ENCODE measurements around the gene VSTM4.

The VSTM4 gene

GRCh38 chr10:49094646-49095045 is 20.7 kb downstream of the VSTM4 start:
- no peaks in the 10 kb centered on the region for H3K4me1 ChIP-seq (ENCODE audit: control insufficient read depth, insufficient read depth, low read length)
- H3K36me3 ChIP-seq (ENCODE audit: control insufficient read depth, insufficient read depth, low read length): no peaks in the 10 kb centered on the region
- no peaks in the 10 kb centered on the region for H3K27me3 ChIP-seq (ENCODE audit: control insufficient read depth, insufficient read depth, low read length)
- H3K9ac ChIP-seq (ENCODE audit: low read length): no peak overlapping the region
- H3K27ac ChIP-seq (ENCODE audit: low read depth, low read length): no peak overlapping the region
- H3K4me3 ChIP-seq (ENCODE audit: low read length): no peak overlapping the region

GRCh38 chr10:49093922-49094321 is 21.4 kb downstream of the VSTM4 start:
- no peaks in the 10 kb centered on the region for H3K36me3 ChIP-seq (ENCODE audit: control insufficient read depth, insufficient read depth, low read length)
- H3K9ac ChIP-seq (ENCODE audit: low read length): no peak overlapping the region
- no peaks in the 10 kb centered on the region for H3K27me3 ChIP-seq (ENCODE audit: control insufficient read depth, insufficient read depth, low read length)
- no peak overlapping the region for H3K27ac ChIP-seq (ENCODE audit: low read depth, low read length)
- H3K4me3 ChIP-seq (ENCODE audit: low read length): no peak overlapping the region
- no peaks in the 10 kb centered on the region for H3K4me1 ChIP-seq (ENCODE audit: control insufficient read depth, insufficient read depth, low read length)

GRCh38 chr10:49092477-49092876 is 22.8 kb downstream of the VSTM4 start:
- no peak overlapping the region for H3K27ac ChIP-seq (ENCODE audit: low read depth, low read length)
- H3K4me3 ChIP-seq (ENCODE audit: low read length): no peak overlapping the region
- H3K4me1 ChIP-seq (ENCODE audit: control insufficient read depth, insufficient read depth, low read length): no peaks in the 10 kb centered on the region
- H3K9ac ChIP-seq (ENCODE audit: low read length): no peak overlapping the region
- H3K36me3 ChIP-seq (ENCODE audit: control insufficient read depth, insufficient read depth, low read length): no peaks in the 10 kb centered on the region
- H3K27me3 ChIP-seq (ENCODE audit: control insufficient read depth, insufficient read depth, low read length): no peaks in the 10 kb centered on the region

- H3K27ac ChIP-seq (ENCODE audit: low read depth, low read length): no peak overlapping the region
- H3K27me3 ChIP-seq (ENCODE audit: control insufficient read depth, insufficient read depth, low read length): no peaks in the 10 kb centered on the region
- H3K4me3 ChIP-seq (ENCODE audit: low read length): no peak overlapping the region
- no peaks in the 10 kb centered on the region for H3K36me3 ChIP-seq (ENCODE audit: control insufficient read depth, insufficient read depth, low read length)
- H3K9ac ChIP-seq (ENCODE audit: low read length): no peak overlapping the region
- H3K4me1 ChIP-seq (ENCODE audit: control insufficient read depth, insufficient read depth, low read length): no peaks in the 10 kb centered on the region
Measured at GRCh38 chr10:49091450-49092210, 23.7 kb downstream of the VSTM4 start.

- Histone ChIP-seq H3K27me3 (ENCODE audit: control insufficient read depth, insufficient read depth, low read length) (no peaks in the 10 kb centered on the region), H3K9ac (ENCODE audit: low read length) (no peak overlapping the region), H3K27ac (ENCODE audit: low read depth, low read length) (no peak overlapping the region), H3K4me1 (ENCODE audit: control insufficient read depth, insufficient read depth, low read length) (no peaks in the 10 kb centered on the region), H3K4me3 (ENCODE audit: low read length) (no peak overlapping the region), H3K36me3 (ENCODE audit: control insufficient read depth, insufficient read depth, low read length) (no peaks in the 10 kb centered on the region)
Measured at GRCh38 chr10:49090696-49091380, 24.5 kb downstream of the VSTM4 start.

- Histone ChIP-seq H3K4me1 (ENCODE audit: control insufficient read depth, insufficient read depth, low read length) (no peaks in the 10 kb centered on the region), H3K27ac (ENCODE audit: low read depth, low read length) (no peak overlapping the region), H3K36me3 (ENCODE audit: control insufficient read depth, insufficient read depth, low read length) (no peaks in the 10 kb centered on the region), H3K27me3 (ENCODE audit: control insufficient read depth, insufficient read depth, low read length) (no peaks in the 10 kb centered on the region), H3K9ac (ENCODE audit: low read length) (no peak overlapping the region), H3K4me3 (ENCODE audit: low read length) (no peak overlapping the region)
Measured at GRCh38 chr10:49090189-49090575, 25.1 kb downstream of the VSTM4 start.

GRCh38 chr10:49089557-49090188 is 25.6 kb downstream of the VSTM4 start:
- Histone ChIP-seq H3K4me1 (ENCODE audit: control insufficient read depth, insufficient read depth, low read length) (no peaks in the 10 kb centered on the region), H3K27ac (ENCODE audit: low read depth, low read length) (no peak overlapping the region), H3K9ac (ENCODE audit: low read length) (no peak overlapping the region), H3K27me3 (ENCODE audit: control insufficient read depth, insufficient read depth, low read length) (no peaks in the 10 kb centered on the region), H3K4me3 (ENCODE audit: low read length) (no peak overlapping the region), H3K36me3 (ENCODE audit: control insufficient read depth, insufficient read depth, low read length) (no peaks in the 10 kb centered on the region)

- Histone ChIP-seq H3K4me3 (ENCODE audit: low read length) (no peak overlapping the region), H3K9ac (ENCODE audit: low read length) (no peak overlapping the region), H3K27me3 (ENCODE audit: control insufficient read depth, insufficient read depth, low read length) (no peaks in the 10 kb centered on the region), H3K4me1 (ENCODE audit: control insufficient read depth, insufficient read depth, low read length) (no peaks in the 10 kb centered on the region), H3K27ac (ENCODE audit: low read depth, low read length) (no peak overlapping the region), H3K36me3 (ENCODE audit: control insufficient read depth, insufficient read depth, low read length) (no peaks in the 10 kb centered on the region)
Measured at GRCh38 chr10:49089152-49089551, 26.2 kb downstream of the VSTM4 start.

GRCh38 chr10:49086889-49087288 is 28.4 kb downstream of the VSTM4 start:
- Histone ChIP-seq H3K27me3 (ENCODE audit: control insufficient read depth, insufficient read depth, low read length) (no peaks in the 10 kb centered on the region), H3K27ac (ENCODE audit: low read depth, low read length) (no peak overlapping the region), H3K36me3 (ENCODE audit: control insufficient read depth, insufficient read depth, low read length) (no peaks in the 10 kb centered on the region), H3K9ac (ENCODE audit: low read length) (no peak overlapping the region), H3K4me3 (ENCODE audit: low read length) (no peak overlapping the region), H3K4me1 (ENCODE audit: control insufficient read depth, insufficient read depth, low read length) (no peaks in the 10 kb centered on the region)

- Histone ChIP-seq H3K4me3 (ENCODE audit: low read length) (no peak overlapping the region), H3K4me1 (ENCODE audit: control insufficient read depth, insufficient read depth, low read length) (peaks cover 3% of the 10 kb centered on the region), H3K27me3 (ENCODE audit: control insufficient read depth, insufficient read depth, low read length) (no peaks in the 10 kb centered on the region), H3K27ac (ENCODE audit: low read depth, low read length) (peak overlapping the region; percentile 0), H3K9ac (ENCODE audit: low read length) (no peak overlapping the region), H3K36me3 (ENCODE audit: control insufficient read depth, insufficient read depth, low read length) (no peaks in the 10 kb centered on the region)
Measured at GRCh38 chr10:49083261-49083660, 32.1 kb downstream of the VSTM4 start.

GRCh38 chr10:49082766-49083165 is 32.6 kb downstream of the VSTM4 start:
- Histone ChIP-seq H3K4me1 (ENCODE audit: control insufficient read depth, insufficient read depth, low read length) (peaks cover 3% of the 10 kb centered on the region), H3K36me3 (ENCODE audit: control insufficient read depth, insufficient read depth, low read length) (no peaks in the 10 kb centered on the region), H3K4me3 (ENCODE audit: low read length) (no peak overlapping the region), H3K27me3 (ENCODE audit: control insufficient read depth, insufficient read depth, low read length) (no peaks in the 10 kb centered on the region), H3K27ac (ENCODE audit: low read depth, low read length) (peak overlapping the region; percentile 0), H3K9ac (ENCODE audit: low read length) (no peak overlapping the region)

- H3K4me3 ChIP-seq (ENCODE audit: low read length): no peak overlapping the region
- peaks cover 3% of the 10 kb centered on the region for H3K4me1 ChIP-seq (ENCODE audit: control insufficient read depth, insufficient read depth, low read length)
- no peak overlapping the region for H3K27ac ChIP-seq (ENCODE audit: low read depth, low read length)
- no peak overlapping the region for H3K9ac ChIP-seq (ENCODE audit: low read length)
- H3K27me3 ChIP-seq (ENCODE audit: control insufficient read depth, insufficient read depth, low read length): no peaks in the 10 kb centered on the region
- no peaks in the 10 kb centered on the region for H3K36me3 ChIP-seq (ENCODE audit: control insufficient read depth, insufficient read depth, low read length)
Measured at GRCh38 chr10:49081547-49082275, 33.6 kb downstream of the VSTM4 start.
